Skeletal muscle cell (primary cell): ENCODE data around the gene NAT16.

Source experiments
- DNase-seq: peaks from one replicate; pipeline ENCODE4 v3.0.0-alpha.2; 2010; ENCODE audit warnings: low read depth
- H3K4me3 ChIP-seq: 2 replicates; pipeline ENCODE4 v1.5.1; 2011; ENCODE audit warnings: low read depth, mild to moderate bottlenecking, control low read depth, low read length, moderate library complexity

Gene NAT16

DNA sequence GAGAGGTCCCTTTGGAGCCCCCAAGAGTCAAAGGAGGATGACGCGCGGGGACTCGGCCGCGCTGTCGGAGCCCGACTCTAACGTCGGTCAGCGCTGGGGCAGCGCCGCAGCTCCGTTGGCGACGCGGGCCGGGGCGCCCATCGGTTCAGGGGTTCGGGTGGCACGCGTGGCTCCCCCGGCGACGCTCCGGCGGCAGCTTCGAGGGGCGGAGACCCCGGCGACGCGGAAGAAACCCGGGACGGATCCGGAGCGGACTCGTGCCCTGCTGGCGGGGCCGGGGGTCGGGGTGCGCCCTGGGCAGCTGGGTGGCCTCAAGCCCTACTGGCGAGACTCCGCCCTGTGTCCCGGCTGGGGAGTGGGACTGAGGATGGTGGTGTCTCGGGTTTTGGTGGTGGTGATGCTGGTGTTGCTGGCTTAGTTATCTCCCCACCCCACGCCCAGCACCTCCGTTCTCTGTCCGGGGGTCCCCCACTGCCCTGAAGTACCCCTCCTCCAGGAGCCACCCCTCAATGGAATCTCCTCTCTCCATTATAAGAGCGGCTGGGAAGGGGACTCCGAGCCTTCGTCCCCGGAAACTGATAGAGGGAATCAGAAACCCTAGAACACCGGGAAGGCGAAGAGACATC lies at the start of gene NAT16:
Gene NAT16, minus strand, starts transcription at position 164 of the 626 bp plus-strand sequence. CDS start 5,486 bp downstream, outside the sequence.
- DNase-seq: no peak
- no peak within 1 kb of the TSS for H3K4me3 ChIP-seq

- H3K4me3 ChIP-seq: no peak overlapping the region
- DNase-seq: no peak
Observed at GRCh38 chr7:101226721-101227120, 46.6 kb upstream of the NAT16 start.

GRCh38 chr7:101225650-101226049 lies 45.6 kb upstream of the NAT16 start:
- H3K4me3 ChIP-seq: no peak overlapping the region
- DNase-seq: no peak

DNA sequence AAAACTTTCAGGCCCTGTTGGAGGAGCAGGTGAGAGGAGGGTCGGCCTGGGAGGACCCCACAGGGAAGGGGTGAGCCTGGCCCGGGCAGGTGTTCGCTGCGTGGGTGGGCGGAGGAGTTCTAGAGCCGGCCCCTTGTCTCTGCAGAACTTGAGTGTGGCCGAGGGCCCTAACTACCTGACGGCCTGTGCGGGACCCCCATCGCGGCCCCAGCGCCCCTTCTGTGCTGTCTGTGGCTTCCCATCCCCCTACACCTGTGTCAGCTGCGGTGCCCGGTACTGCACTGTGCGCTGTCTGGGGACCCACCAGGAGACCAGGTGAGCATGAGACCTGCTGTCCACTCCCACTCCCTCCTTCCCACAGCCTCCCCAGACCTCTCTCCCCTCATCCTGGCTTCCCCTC lies 43.4 kb upstream of the NAT16 start:
- no peak overlapping the region for H3K4me3 ChIP-seq
- DNase-seq: no peak

DNA sequence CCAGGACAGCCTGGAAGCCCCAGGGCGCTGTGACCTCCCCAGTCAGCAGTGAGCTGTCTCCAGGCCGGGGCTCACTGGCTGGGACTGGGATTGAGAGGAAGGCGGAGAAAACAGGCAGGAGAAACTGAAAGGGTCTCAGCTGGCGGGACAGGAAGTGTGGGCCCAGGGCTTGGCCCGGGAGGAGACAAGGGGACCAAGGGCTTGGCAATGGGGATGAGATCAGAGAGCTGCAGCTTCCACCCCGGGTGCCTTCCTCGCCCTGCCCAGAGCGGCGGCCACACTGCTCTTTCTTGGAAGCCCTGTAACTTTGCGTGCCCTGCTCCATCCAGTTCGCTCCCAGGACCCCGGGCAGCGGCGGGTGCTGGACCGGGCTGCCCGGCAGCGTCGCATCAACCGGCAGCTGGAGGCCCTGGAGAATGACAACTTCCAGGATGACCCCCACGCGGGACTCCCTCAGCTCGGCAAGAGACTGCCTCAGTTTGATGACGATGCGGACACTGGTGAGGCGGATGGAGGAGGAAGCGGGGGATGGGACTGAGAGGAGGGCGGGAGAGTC lies 42.3 kb upstream of the NAT16 start:
- no peak for DNase-seq
- no peak overlapping the region for H3K4me3 ChIP-seq

GRCh38 chr7:101220295-101220694 lies 40.2 kb upstream of the NAT16 start:
- no peak for DNase-seq
- no peak overlapping the region for H3K4me3 ChIP-seq

DNA sequence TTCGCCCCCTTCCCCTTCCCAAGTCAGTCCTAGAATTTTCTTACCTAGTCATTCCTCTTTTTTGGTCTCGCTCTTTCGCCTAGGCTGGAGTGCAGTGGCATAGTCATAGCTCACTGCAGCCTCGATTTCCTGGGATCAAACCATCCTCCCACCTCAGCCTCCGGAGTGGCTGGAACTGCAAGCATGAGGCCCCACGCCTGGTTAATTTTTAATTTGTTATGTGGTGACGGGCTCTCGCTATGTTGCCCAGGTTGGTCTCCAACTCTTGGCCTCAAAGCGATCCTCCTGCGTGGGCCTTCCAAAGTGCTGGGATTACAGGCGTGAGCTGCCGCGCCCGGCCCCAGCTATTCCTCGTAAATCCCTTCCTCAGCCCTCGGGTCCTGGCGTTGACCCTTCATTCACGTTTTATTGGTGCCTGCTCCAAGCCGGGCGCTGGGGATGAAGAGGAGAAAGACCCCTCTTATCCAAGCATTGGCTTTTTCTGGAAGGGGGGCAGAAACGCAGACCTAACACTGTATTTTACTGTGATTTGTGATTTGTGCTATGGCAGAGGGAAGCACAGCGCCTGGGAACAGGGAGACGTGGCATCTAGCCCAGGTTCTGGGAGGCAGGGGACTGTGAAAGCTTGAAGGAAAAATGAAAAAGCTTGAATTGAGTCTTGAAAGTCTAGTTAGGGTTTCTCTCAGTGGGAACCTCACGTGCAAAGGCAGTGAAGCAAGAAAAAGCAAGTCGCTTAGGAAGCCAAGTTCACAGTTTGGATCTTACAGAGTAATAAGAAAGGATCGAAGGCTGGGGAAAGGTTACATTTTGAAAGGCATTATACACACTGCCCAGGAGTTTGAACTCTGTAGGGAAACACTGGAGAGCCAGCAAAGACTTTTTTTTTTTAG lies 38.4 kb upstream of the NAT16 start:
- no peak for DNase-seq

DNA sequence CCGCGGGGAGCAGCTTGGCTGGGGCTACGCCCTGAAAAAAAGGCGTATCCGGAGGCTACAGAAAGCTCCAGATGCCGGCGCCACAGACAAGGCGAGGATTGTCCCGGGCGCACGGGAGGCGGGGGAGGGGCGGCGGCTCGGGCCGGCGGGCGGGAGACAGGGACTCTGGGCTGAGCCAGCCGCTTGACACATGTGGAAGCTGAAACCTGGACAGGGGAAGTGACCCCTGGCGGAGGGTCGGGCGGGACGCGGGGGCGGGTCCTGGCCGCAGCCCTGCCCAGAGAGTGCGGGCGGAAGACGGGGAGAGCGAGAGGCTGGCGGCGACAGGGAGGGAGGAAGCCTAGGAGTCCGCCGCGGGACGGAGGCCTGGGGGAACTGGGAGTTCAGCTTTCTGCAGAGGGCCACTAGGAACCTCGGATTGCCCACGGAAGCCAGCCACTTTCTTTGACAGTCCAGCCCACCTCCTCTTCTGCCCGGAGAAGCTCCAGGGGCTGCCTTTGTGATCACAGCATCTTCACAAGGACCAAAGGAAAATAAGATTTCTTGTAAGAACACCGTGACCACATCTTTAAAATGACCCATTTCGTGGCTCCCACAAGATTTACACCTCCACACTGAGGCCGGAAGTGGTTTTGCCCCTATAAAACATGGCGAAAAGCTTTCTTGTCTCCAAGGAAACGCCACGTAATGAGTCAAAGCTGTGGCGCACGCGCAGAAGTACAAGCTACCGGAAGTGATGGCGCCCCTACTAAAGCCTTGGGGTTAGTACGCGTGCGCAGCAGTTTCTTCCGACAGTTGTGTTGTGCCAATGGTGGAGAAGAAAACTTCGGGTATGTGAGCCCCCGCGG lies 37.5 kb upstream of the NAT16 start, which contains the start of the genes PLOD3 and ZNHIT1:
Gene PLOD3, minus strand, starts transcription at position 194 of the 848 bp plus-strand sequence. CDS start 307 bp downstream, outside the sequence.
Gene ZNHIT1, plus strand, starts transcription at position 778 of the 848 bp plus-strand sequence. Its CDS starts 31 bp downstream, at position 809.
- H3K4me3 ChIP-seq: peak within 1 kb of the TSS; percentile 96
- peak; percentile 91 for DNase-seq

More for the DNA sequence above, 38.4 kb upstream of the NAT16 start:
- peak overlapping the region; percentile 96 for H3K4me3 ChIP-seq

- DNase-seq: no peak
- H3K4me3 ChIP-seq: peak overlapping the region; percentile 96
Observed at GRCh38 chr7:101216860-101217387, 36.8 kb upstream of the NAT16 start.

GRCh38 chr7:101216001-101216859 lies 36.1 kb upstream of the NAT16 start:
- H3K4me3 ChIP-seq: peak overlapping the region; percentile 96
- DNase-seq: no peak

DNA sequence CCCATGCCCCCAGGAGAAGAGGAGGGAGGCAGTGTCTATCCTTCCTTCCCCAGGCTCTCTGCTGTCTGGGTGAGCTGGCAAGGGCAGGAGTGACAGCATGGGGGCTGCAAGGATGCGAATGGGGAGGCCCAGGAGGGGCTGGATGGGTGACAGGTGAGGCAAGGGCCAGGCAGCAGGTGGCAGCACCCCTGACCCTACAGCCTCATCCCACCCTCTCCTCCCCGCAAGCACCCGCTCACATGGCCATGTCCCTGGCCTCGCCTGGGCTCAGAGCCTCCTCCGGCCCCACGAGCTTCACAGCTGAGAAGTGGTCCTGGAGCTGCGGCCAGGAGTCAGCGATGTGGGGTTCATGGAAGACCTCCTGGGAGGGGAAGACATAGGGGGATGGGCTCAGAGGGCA lies 31.9 kb upstream of the NAT16 start:
- no peak for DNase-seq
- no peak overlapping the region for H3K4me3 ChIP-seq

DNA sequence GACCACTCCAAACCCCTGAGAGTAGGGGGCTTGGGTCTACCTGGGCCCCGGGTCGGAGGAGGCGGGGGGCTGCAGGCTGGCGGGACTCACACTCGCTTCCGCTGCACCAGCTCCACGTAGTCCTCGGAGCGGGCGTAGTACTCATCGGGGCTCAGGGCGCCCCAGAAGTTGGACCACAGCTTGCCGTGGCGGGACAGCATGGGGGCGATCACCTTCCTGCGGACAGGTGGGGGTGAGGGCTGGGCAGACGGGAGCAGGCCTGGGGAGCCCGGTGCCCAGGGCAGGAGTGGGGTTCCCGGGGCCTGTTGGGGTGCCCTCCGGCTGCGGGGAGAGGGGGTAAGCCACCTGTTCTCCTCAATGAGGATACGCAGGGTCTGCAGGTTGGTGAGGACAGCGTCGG lies 31.4 kb upstream of the NAT16 start:
- DNase-seq: no peak
- no peak overlapping the region for H3K4me3 ChIP-seq

DNA sequence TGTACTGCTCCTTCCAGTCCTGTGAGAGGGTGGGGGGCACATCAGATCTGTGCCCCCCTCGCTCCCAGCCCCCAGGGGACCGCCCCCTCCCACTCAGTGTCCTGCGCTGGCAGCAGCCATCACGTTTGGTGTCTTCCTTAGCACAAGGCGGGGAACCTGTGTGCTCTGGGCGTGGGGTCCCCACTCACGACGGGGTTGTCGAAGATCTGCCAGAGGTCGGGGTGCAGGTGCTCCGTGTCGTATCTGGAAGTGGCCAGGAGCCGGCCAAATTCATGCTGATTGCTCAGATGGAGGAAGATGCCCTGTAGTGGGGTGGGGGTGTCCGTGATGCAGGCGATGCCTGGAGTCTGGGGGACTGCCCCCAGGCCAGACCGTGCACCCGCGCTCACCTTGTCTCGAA lies 30.1 kb upstream of the NAT16 start:
- H3K4me3 ChIP-seq: no peak overlapping the region
- no peak for DNase-seq

GRCh38 chr7:101208794-101209193 lies 28.7 kb upstream of the NAT16 start:
- no peak for DNase-seq
- H3K4me3 ChIP-seq: no peak overlapping the region

GRCh38 chr7:101207459-101207858 lies 27.4 kb upstream of the NAT16 start:
- H3K4me3 ChIP-seq: no peak overlapping the region
- no peak for DNase-seq

GRCh38 chr7:101206665-101207042 lies 26.6 kb upstream of the NAT16 start:
- no peak for DNase-seq
- H3K4me3 ChIP-seq: no peak overlapping the region

GRCh38 chr7:101205901-101206664 lies 26.0 kb upstream of the NAT16 start:
- DNase-seq: no peak
- H3K4me3 ChIP-seq: no peak overlapping the region
